ENCODE results near the gene MS4A3.
"Not testable (repeated sequence)": the region's sequence is repeated elsewhere in the genome, so short reads cannot be mapped to it uniquely, and the experiment has no call there.

MS4A3 gene

GRCh38 chr11:60040109-60040508 lies 16.4 kb upstream of the MS4A3 start, which contains the start of gene OOSP2:
Gene OOSP2 (plus strand): TSS chr11:60040409. CDS start chr11:60040460, 51 bp downstream.
- no peak within 1 kb of the TSS for H3K18ac ChIP-seq (ENCODE audit: low read length)
- H3K9ac ChIP-seq (ENCODE audit: low read length): no peak within 1 kb of the TSS
- H3K79me2 ChIP-seq (ENCODE audit: control insufficient read depth, insufficient read depth, low read length): no peaks in the 10 kb centered on the region
- no peak within 1 kb of the TSS for H2BK5ac ChIP-seq (ENCODE audit: low read length)
- H3K4me1 ChIP-seq (ENCODE audit: control insufficient read depth, low read depth, low read length): no peaks in the 10 kb centered on the region
- H4K8ac ChIP-seq (ENCODE audit: low read depth, low read length): no peak within 1 kb of the TSS
- H3K36me3 ChIP-seq (ENCODE audit: control insufficient read depth, insufficient read depth, low read length): no peaks in the 10 kb centered on the region
- no peak within 1 kb of the TSS for H4K5ac ChIP-seq (ENCODE audit: low read length)
- no CpG with 5 or more reads among the region's 8 CpGs for WGBS (ENCODE audit: extremely low coverage, insufficient coverage, low lambda C conversion rate)
- H2AK5ac ChIP-seq (ENCODE audit: low read length): no peak within 1 kb of the TSS
- no peaks in the 10 kb centered on the region for H3K79me1 ChIP-seq (ENCODE audit: low read length)
- H2BK120ac ChIP-seq (ENCODE audit: low read depth, low read length): no peak within 1 kb of the TSS
- H2BK15ac ChIP-seq (replicated peaks; ENCODE audit: low read depth): no peak within 1 kb of the TSS
- DNase-seq: peak; percentile 2
- no peak within 1 kb of the TSS for H3K23ac ChIP-seq (ENCODE audit: low read length)
- no peaks in the 10 kb centered on the region for H3K27me3 ChIP-seq (ENCODE audit: insufficient read depth, low read length, poor library complexity)
- H3K4me3 ChIP-seq (ENCODE audit: low read length): no peak within 1 kb of the TSS
- H3K4me2 ChIP-seq (ENCODE audit: low read length): no peak within 1 kb of the TSS
- no peak within 1 kb of the TSS for H3K27ac ChIP-seq (ENCODE audit: low read depth, low read length)
- no peak within 1 kb of the TSS for H3K56ac ChIP-seq (ENCODE audit: low read length)
- H3K4ac ChIP-seq (ENCODE audit: low read depth, low read length): no peak within 1 kb of the TSS

GRCh38 chr11:60050422-60050821 lies 6.0 kb upstream of the MS4A3 start:
- not testable (repeated sequence) for DNase-seq

GRCh38 chr11:60050839-60051238 lies 5.6 kb upstream of the MS4A3 start:
- H3K79me2 ChIP-seq (ENCODE audit: control insufficient read depth, insufficient read depth, low read length); H4K5ac ChIP-seq (ENCODE audit: low read length); H2AK5ac ChIP-seq (ENCODE audit: low read length); H3K27ac ChIP-seq (ENCODE audit: low read depth, low read length); H3K23ac ChIP-seq (ENCODE audit: low read length); H3K79me1 ChIP-seq (ENCODE audit: low read length); H3K4me2 ChIP-seq (ENCODE audit: low read length); H2BK15ac ChIP-seq (replicated peaks; ENCODE audit: low read depth); H4K8ac ChIP-seq (ENCODE audit: low read depth, low read length); H2BK120ac ChIP-seq (ENCODE audit: low read depth, low read length); H2BK5ac ChIP-seq (ENCODE audit: low read length); H3K27me3 ChIP-seq (ENCODE audit: insufficient read depth, low read length, poor library complexity); H3K9ac ChIP-seq (ENCODE audit: low read length); H3K4ac ChIP-seq (ENCODE audit: low read depth, low read length); H3K36me3 ChIP-seq (ENCODE audit: control insufficient read depth, insufficient read depth, low read length); DNase-seq; H3K18ac ChIP-seq (ENCODE audit: low read length); H3K4me1 ChIP-seq (ENCODE audit: control insufficient read depth, low read depth, low read length); H3K56ac ChIP-seq (ENCODE audit: low read length); H3K4me3 ChIP-seq (ENCODE audit: low read length): not testable (repeated sequence)
- no CpG with 5 or more reads among the region's 3 CpGs for WGBS (ENCODE audit: extremely low coverage, insufficient coverage, low lambda C conversion rate)

More at GRCh38 chr11:60050422-60050821, 6.0 kb upstream of the MS4A3 start:
- not testable (repeated sequence) for H3K79me2 ChIP-seq (ENCODE audit: control insufficient read depth, insufficient read depth, low read length); H3K79me1 ChIP-seq (ENCODE audit: low read length); H3K4me2 ChIP-seq (ENCODE audit: low read length); H3K9ac ChIP-seq (ENCODE audit: low read length); H3K23ac ChIP-seq (ENCODE audit: low read length); H3K4me3 ChIP-seq (ENCODE audit: low read length); H4K8ac ChIP-seq (ENCODE audit: low read depth, low read length); H3K18ac ChIP-seq (ENCODE audit: low read length); H3K27ac ChIP-seq (ENCODE audit: low read depth, low read length); H3K4me1 ChIP-seq (ENCODE audit: control insufficient read depth, low read depth, low read length); H2BK120ac ChIP-seq (ENCODE audit: low read depth, low read length); H2AK5ac ChIP-seq (ENCODE audit: low read length); H2BK15ac ChIP-seq (replicated peaks; ENCODE audit: low read depth); H3K4ac ChIP-seq (ENCODE audit: low read depth, low read length); H3K56ac ChIP-seq (ENCODE audit: low read length); H4K5ac ChIP-seq (ENCODE audit: low read length); H2BK5ac ChIP-seq (ENCODE audit: low read length); H3K27me3 ChIP-seq (ENCODE audit: insufficient read depth, low read length, poor library complexity); H3K36me3 ChIP-seq (ENCODE audit: control insufficient read depth, insufficient read depth, low read length)

- H3K79me1 ChIP-seq (ENCODE audit: low read length): no peaks in the 10 kb centered on the region
These were observed 2.6 kb downstream of the MS4A3 start for GRCh38 chr11:60059052-60059451.

DNA sequence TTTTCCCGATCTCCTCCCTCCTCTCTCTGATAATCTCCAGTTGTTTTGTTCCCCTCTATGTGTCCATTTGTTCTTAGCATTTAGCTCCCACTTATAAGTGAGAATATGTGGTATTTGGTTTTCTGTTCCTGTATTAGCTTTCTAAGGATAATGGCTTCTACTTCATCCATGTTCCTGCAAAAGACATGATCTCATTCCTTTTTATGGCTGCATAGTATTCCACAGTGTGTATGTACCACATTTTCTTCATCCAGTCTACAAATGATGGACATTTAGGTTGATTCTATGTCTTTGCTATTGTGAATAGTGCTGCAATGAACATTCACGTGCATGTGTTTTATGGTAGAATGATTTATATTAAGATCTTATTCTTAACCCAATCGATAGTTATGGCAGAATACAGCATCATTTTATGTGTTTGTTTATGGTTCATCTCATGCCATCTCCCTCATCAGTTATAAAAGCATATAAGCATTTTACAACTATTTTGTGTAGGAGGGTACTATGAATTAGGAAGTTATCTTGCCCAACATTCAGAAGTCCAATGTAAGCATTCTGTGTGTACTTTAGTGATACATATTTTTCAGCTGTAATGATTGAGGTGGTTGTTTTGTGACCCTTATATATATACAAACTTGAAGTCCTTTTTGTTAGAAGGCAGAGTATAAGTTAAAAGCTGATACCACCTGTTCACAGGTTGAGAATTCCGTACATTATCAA lies 3.2 kb downstream of the MS4A3 start:
- no peak overlapping the region for H4K8ac ChIP-seq (ENCODE audit: low read depth, low read length)
- no peak overlapping the region for H4K5ac ChIP-seq (ENCODE audit: low read length)
- H3K36me3 ChIP-seq (ENCODE audit: control insufficient read depth, insufficient read depth, low read length): no peaks in the 10 kb centered on the region
- no peak overlapping the region for H3K9ac ChIP-seq (ENCODE audit: low read length)
- H2AK5ac ChIP-seq (ENCODE audit: low read length): no peak overlapping the region
- no peaks in the 10 kb centered on the region for H3K4me1 ChIP-seq (ENCODE audit: control insufficient read depth, low read depth, low read length)
- H3K23ac ChIP-seq (ENCODE audit: low read length): no peak overlapping the region
- H3K27me3 ChIP-seq (ENCODE audit: insufficient read depth, low read length, poor library complexity): no peaks in the 10 kb centered on the region
- H3K18ac ChIP-seq (ENCODE audit: low read length): no peak overlapping the region
- no peak overlapping the region for H3K4me3 ChIP-seq (ENCODE audit: low read length)
- H2BK120ac ChIP-seq (ENCODE audit: low read depth, low read length): no peak overlapping the region
- no peak overlapping the region for H3K56ac ChIP-seq (ENCODE audit: low read length)
- no peak overlapping the region for H3K4me2 ChIP-seq (ENCODE audit: low read length)
- no peak for DNase-seq
- no peak overlapping the region for H2BK5ac ChIP-seq (ENCODE audit: low read length)
- no CpG with 5 or more reads among the region's 4 CpGs for WGBS (ENCODE audit: extremely low coverage, insufficient coverage, low lambda C conversion rate)
- H2BK15ac ChIP-seq (replicated peaks; ENCODE audit: low read depth): no peak overlapping the region
- H3K79me2 ChIP-seq (ENCODE audit: control insufficient read depth, insufficient read depth, low read length): no peaks in the 10 kb centered on the region
- H3K27ac ChIP-seq (ENCODE audit: low read depth, low read length): no peak overlapping the region
- H3K4ac ChIP-seq (ENCODE audit: low read depth, low read length): no peak overlapping the region
- H3K79me1 ChIP-seq (ENCODE audit: low read length): no peaks in the 10 kb centered on the region

More at GRCh38 chr11:60059052-60059451, 2.6 kb downstream of the MS4A3 start:
- no peak overlapping the region for H3K27ac ChIP-seq (ENCODE audit: low read depth, low read length)
- no peak overlapping the region for H3K23ac ChIP-seq (ENCODE audit: low read length)
- no peaks in the 10 kb centered on the region for H3K36me3 ChIP-seq (ENCODE audit: control insufficient read depth, insufficient read depth, low read length)
- no peak overlapping the region for H2BK15ac ChIP-seq (replicated peaks; ENCODE audit: low read depth)
- WGBS (ENCODE audit: extremely low coverage, insufficient coverage, low lambda C conversion rate): no CpG with 5 or more reads among the region's 3 CpGs
- H2BK120ac ChIP-seq (ENCODE audit: low read depth, low read length): no peak overlapping the region
- no peak overlapping the region for H3K4me2 ChIP-seq (ENCODE audit: low read length)
- no peaks in the 10 kb centered on the region for H3K27me3 ChIP-seq (ENCODE audit: insufficient read depth, low read length, poor library complexity)
- H2BK5ac ChIP-seq (ENCODE audit: low read length): no peak overlapping the region
- no peak overlapping the region for H4K8ac ChIP-seq (ENCODE audit: low read depth, low read length)
- H2AK5ac ChIP-seq (ENCODE audit: low read length): no peak overlapping the region
- no peak overlapping the region for H3K56ac ChIP-seq (ENCODE audit: low read length)
- DNase-seq: no peak
- H3K79me2 ChIP-seq (ENCODE audit: control insufficient read depth, insufficient read depth, low read length): no peaks in the 10 kb centered on the region
- no peaks in the 10 kb centered on the region for H3K4me1 ChIP-seq (ENCODE audit: control insufficient read depth, low read depth, low read length)
- H3K4ac ChIP-seq (ENCODE audit: low read depth, low read length): no peak overlapping the region
- H3K4me3 ChIP-seq (ENCODE audit: low read length): no peak overlapping the region
- H3K9ac ChIP-seq (ENCODE audit: low read length): no peak overlapping the region
- no peak overlapping the region for H3K18ac ChIP-seq (ENCODE audit: low read length)
- H4K5ac ChIP-seq (ENCODE audit: low read length): no peak overlapping the region

DNA sequence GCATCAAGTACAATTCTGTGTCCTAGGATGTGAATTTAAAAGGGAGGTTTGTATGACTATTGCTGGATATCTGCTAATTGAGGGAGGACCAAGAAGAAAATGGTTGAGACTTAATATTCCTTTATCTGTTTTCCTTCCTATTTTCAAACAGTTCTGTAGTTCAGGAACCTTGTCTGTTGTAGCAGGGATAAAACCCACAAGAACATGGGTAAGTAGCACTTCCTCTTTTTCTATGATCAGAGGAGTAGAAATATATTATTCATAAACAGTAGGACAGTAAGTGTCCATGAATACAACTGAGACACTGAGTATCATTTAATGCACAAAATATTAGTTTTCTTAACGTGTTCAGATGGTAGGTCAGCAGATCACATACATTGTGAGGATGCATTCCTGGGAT lies 7.6 kb downstream of the MS4A3 start:
- no peak overlapping the region for H3K9ac ChIP-seq (ENCODE audit: low read length)
- no CpG with 5 or more reads among the region's 1 CpG for WGBS (ENCODE audit: extremely low coverage, insufficient coverage, low lambda C conversion rate)
- no peaks in the 10 kb centered on the region for H3K4me1 ChIP-seq (ENCODE audit: control insufficient read depth, low read depth, low read length)

More for the DNA sequence above, 7.6 kb downstream of the MS4A3 start:
- Histone ChIP-seq H3K56ac (ENCODE audit: low read length) (no peak overlapping the region), H2BK15ac (replicated peaks; ENCODE audit: low read depth) (no peak overlapping the region), H3K27ac (ENCODE audit: low read depth, low read length) (no peak overlapping the region), H3K27me3 (ENCODE audit: insufficient read depth, low read length, poor library complexity) (no peaks in the 10 kb centered on the region), H2BK120ac (ENCODE audit: low read depth, low read length) (no peak overlapping the region), H3K18ac (ENCODE audit: low read length) (no peak overlapping the region), H2BK5ac (ENCODE audit: low read length) (no peak overlapping the region), H3K79me1 (ENCODE audit: low read length) (no peaks in the 10 kb centered on the region), H3K79me2 (ENCODE audit: control insufficient read depth, insufficient read depth, low read length) (no peaks in the 10 kb centered on the region), H2AK5ac (ENCODE audit: low read length) (no peak overlapping the region), H3K4me2 (ENCODE audit: low read length) (no peak overlapping the region), H3K23ac (ENCODE audit: low read length) (no peak overlapping the region), H4K5ac (ENCODE audit: low read length) (no peak overlapping the region), H4K8ac (ENCODE audit: low read depth, low read length) (no peak overlapping the region), H3K4ac (ENCODE audit: low read depth, low read length) (no peak overlapping the region), H3K4me3 (ENCODE audit: low read length) (no peak overlapping the region), H3K36me3 (ENCODE audit: control insufficient read depth, insufficient read depth, low read length) (no peaks in the 10 kb centered on the region)
- DNase-seq: no peak

Measured in mesendoderm (in vitro differentiated cells).